Keratinocyte (primary cell): Measurements from ENCODE around the gene MTMR3.

Source experiments
- CTCF ChIP-seq, 3 experiments: IDR thresholded peaks in 1 of 3; conservative IDR thresholded peaks in 1 of 3; optimal IDR thresholded peaks in 1 of 3; 2 replicates in 2 of 3; 3 replicates in 1 of 3; pipeline versions ENCODE3 to v1.5.1; 2011; ENCODE audit warnings: low read length in 3 of 3, mild to moderate bottlenecking in 3 of 3, moderate library complexity in 2 of 3, control low read depth in 1 of 3, inconsistent platforms in 1 of 3; ENCODE audit not compliant: insufficient read depth in 2 of 3; ENCODE audit errors: extremely low read depth in 1 of 3
- EZH2 ChIP-seq: IDR thresholded peaks from one replicate; pipeline ENCODE4 v1.6.1; 2012; ENCODE audit warnings: inconsistent platforms, mild to moderate bottlenecking, low read length, moderate library complexity

GRCh38 chr22:29944339-29944738, 61.4 kb downstream of the MTMR3 start:
- TF ChIP-seq CTCF (optimal IDR thresholded peaks at IDR 0.05 in 1 of 3, IDR thresholded peaks at IDR 0.05 in 1 of 3, conservative IDR thresholded peaks at IDR 0.05 in 1 of 3; ENCODE audit: extremely low read depth in 1 of 3, insufficient read depth in 2 of 3, low read length in 3 of 3) (no peak), EZH2 (no peak)
